Thyroid gland (tissue), 4 donors: ENCODE results near the gene PCBP1. TPM values are rescaled to one million over a fixed set of nuclear protein-coding genes. Genes with fewer than 3 reads are reported as not detected.
"Not testable (repeated sequence)": the region's sequence is repeated elsewhere in the genome, so short reads cannot be mapped to it uniquely, and the experiment has no call there.

ENCODE experiments used
- DNase-seq, 2 donors: peaks; one replicate each; pipeline ENCODE4 v3.0.0-alpha.2; 2019
- H3K27ac ChIP-seq, 3 donors: fragments of 200-600 bp; sonication (generic); 1 replicate in 2 of 3; 2 replicates in 1 of 3; pipeline ENCODE4 v1.5.1; 2016 to 2019; ENCODE audit warnings: mild to moderate bottlenecking in 1 of 3, moderate library complexity in 1 of 3
- H3K27me3 ChIP-seq: fragments of 200-600 bp; sonication (generic); one replicate; pipeline ENCODE4 v1.5.1; 2019
- H3K36me3 ChIP-seq, 2 donors: fragments of 200-600 bp; sonication (generic); one replicate each; pipeline ENCODE4 v1.5.1; 2016 to 2019
- H3K4me1 ChIP-seq, 2 donors: fragments of 200-600 bp; sonication (generic); one replicate each; pipeline ENCODE4 v1.5.1; 2017 to 2019
- H3K4me3 ChIP-seq, 3 donors: fragments of 200-600 bp; sonication (generic); replicated peaks in 1 of 3; 1 replicate in 2 of 3; 2 replicates in 1 of 3; pipeline ENCODE4 v1.5.1; 2016; ENCODE audit warnings: mild to moderate bottlenecking in 1 of 3
- H3K9me3 ChIP-seq: fragments of 200-600 bp; sonication (generic); one replicate; pipeline ENCODE4 v1.5.1; 2017
- CTCF ChIP-seq, 6 experiments: fragments of 200-600 bp in 3 of 6; fragments of 450-650 bp in 3 of 6; sonication (generic) in 3 of 6; IDR thresholded peaks; one replicate each; pipeline ENCODE4 v1.5.1; 2016 to 2019; ENCODE audit warnings: antibody characterized with exemption in 6 of 6, mild to moderate bottlenecking in 2 of 6, inconsistent platforms in 1 of 6, moderate library complexity in 1 of 6
- POLR2A ChIP-seq, 2 donors: fragments of 450-650 bp; IDR thresholded peaks; one replicate each; pipeline ENCODE4 v1.6.1; 2017; ENCODE audit warnings: antibody characterized with exemption in 2 of 2, mild to moderate bottlenecking in 2 of 2, moderate library complexity in 1 of 2
- WGBS, 2 donors: methylation state at CpG; one replicate each; pipeline ENCODE4 v1.1.5; 2017; 5-methylcytosine and 5-hydroxymethylcytosine counted together
- intact Hi-C: fragments of 100-400 bp; cut with DNase I; formaldehyde crosslinking; loops from one replicate; pipeline ENCODE4 v1.15.1; 2023
- total RNA-seq, 4 donors: library from RNA; depleted of rRNA; stranded (reverse); fragments of >200 nt; gene quantifications; one replicate each; pipeline ENCODE4 v1.2.3, GENCODE V29; 2016

PCBP1 gene
- total RNA-seq, 4 donors from 2014 or later = 165 to 215 (median 195) TPM

DNA sequence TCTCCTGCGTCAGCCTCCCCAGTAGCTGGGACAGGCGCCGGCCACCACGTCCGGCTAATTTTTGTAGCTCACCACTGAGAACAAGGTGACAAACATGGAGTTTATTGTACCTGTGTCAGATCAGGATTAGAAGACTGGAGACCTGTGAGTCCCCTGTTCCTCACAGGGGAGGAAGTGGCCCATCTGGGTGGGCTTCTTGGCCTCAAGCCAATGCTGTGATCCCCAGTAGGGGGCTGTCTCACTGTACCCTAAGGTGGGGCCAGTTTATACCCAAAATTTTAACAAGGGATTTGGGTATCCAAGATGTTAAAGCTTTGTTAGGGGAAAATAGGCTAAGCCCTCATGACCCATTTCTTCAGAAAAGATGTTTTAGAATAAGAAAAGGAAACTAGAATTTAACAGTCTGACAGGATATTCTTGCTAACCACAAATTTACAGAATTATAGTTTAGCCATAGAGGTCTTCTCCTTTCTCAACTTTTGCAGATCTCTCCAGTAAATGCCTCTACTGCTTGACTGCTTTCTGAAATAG, 16.3 kb downstream of the PCBP1 start:
- H3K27ac ChIP-seq = peak overlapping the region in 1 of 3 donors; percentile 2
- TF ChIP-seq CTCF (IDR thresholded peaks at IDR 0.05) (no peak), POLR2A (IDR thresholded peaks at IDR 0.05) (no peak)
- no peak overlapping the region for H3K4me3 ChIP-seq
- intact Hi-C loops = no loop called here
- no peaks in the 10 kb centered on the region for H3K27me3 ChIP-seq
- WGBS, 2 donors = 91 to 92% methylated on average over 5 of the region's 5 CpGs
- DNase-seq = no peak
- no peaks in the 10 kb centered on the region for H3K9me3 ChIP-seq
- H3K36me3 ChIP-seq = no peaks in the 10 kb centered on the region
- H3K4me1 ChIP-seq = peaks cover 5 to 11% of the 10 kb centered on the region in 2 donors

DNA sequence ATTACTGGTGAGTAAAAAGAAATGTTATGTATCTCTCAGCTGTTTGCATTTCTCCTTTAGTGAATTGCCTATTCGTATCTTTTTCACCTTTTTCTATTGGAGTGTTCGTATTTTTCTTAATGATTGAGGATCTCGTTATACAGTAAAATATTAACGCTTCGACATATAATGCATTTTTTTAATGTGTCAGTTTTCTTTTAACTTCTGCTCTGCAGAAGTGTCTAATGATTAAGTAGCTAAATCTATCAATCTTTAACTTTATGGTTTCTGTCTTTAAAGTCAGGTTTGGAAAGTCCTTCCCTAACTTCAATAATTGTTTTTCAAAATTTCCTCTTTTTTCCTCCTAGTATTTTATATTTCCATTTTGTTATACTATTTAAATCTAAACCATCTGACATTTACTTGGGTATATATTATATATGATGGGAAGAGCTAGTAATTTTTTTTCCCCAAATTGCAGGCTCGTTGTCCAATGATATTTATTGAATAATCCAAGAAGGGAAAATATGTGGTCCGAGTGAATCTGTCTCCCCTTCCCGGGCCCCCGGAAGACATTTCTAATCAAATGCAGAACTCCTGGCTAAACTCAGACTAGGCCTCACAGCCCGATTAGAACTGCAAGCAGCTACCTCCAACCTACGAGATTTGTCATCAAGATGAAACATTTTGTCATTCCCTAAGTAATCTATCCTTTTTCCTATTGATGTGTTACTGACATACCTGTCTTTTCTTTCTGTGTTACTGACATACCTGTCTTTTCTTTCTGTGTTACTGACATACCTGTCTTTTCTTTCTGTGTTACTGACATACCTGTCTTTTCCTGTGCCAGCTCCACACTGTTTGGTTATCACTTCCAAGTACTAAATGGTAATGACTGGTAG, 17.2 kb downstream of the PCBP1 start:
- 49 to 55% methylated on average over 11 of the region's 11 CpGs for WGBS, 2 donors
- Histone ChIP-seq H3K4me3 (no peak overlapping the region), H3K27ac (peak overlapping the region in 1 of 3 donors; percentile 11), H3K9me3 (no peaks in the 10 kb centered on the region), H3K27me3 (no peaks in the 10 kb centered on the region), H3K4me1 (peaks cover 5 to 20% of the 10 kb centered on the region in 2 donors), H3K36me3 (no peaks in the 10 kb centered on the region)
- peak in 1 of 2 donors; percentile 45 for DNase-seq
- TF ChIP-seq POLR2A (IDR thresholded peaks at IDR 0.05) (no peak), CTCF (IDR thresholded peaks at IDR 0.05) (no peak)
- intact Hi-C loops = no loop called here

DNA sequence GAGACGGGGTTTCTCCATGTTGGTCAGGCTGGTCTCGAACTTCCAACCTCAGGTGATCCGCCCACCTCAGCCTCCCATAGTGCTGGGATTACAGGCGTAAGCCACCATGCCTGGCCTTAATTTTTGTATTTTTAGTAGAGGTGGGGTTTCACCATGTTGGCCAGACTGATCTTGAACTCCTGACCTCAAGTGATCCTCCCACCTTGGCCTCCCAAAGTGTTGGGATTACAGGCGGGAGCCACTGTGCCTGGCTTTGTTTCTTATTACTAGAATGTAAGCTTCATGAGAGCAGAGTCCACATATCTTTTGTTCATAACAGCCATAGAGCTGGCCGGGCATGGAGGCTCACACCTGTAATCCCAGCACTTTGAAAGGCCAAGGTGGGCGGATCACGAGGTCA, 18.9 kb downstream of the PCBP1 start:
- peak in 1 of 2 donors; percentile 1 for DNase-seq
- H3K4me3 ChIP-seq, H3K36me3 ChIP-seq, H3K27ac ChIP-seq, H3K9me3 ChIP-seq, H3K27me3 ChIP-seq, intact Hi-C loops: not testable (repeated sequence)
- H3K4me1 ChIP-seq = peaks cover 5 to 23% of the 10 kb centered on the region in 2 donors
- WGBS, 2 donors = 96 to 99% methylated on average over 8 of the region's 8 CpGs

GRCh38 chr2:70110397-70110796, 23.1 kb downstream of the PCBP1 start:
- H3K27ac ChIP-seq, DNase-seq: not testable (repeated sequence)
- H3K4me1 ChIP-seq = peaks cover 3 to 38% of the 10 kb centered on the region in 2 donors

DNA sequence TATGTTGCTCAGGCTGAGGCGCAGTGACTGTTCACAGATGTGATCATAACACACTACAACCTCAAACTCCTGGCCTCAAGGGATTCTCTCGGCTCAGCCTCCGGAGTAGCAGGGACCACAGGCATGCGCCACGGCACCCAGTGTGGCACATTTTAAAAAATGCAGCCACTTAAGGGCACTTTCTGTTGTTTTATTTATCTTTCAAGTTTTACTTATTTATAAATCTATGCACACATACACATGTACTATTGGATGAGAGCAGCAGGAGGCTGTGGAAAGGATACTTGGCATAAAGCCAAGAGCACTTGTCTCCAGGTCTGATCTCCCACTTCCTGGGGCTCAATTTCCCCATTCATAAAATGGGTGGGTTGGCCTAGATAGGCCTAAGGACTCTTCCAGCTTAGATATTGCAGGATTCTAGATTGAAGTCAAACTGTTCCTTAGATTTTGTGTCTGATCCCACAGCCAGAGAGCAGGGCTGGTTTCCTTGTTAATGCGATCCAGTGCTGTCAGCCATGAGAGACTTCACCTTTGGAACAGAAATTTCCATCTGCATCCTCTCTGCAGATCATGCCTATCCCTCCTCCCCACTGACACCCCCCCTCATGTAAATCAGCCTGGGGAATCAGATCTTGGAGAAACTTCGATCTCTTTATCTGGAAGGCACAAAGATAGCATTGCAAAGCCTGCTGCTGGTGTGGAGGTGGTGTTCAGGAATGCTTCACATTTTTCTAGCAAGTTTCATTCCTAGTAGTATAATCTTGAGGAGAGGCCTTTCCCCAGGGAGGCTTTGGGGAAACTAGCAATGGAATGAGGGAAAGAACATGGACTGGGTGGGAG, 24.7 kb downstream of the PCBP1 start:
- TF ChIP-seq CTCF (IDR thresholded peaks at IDR 0.05) = no peak
- TF ChIP-seq POLR2A (IDR thresholded peaks at IDR 0.05) = no peak
- no peaks in the 10 kb centered on the region for H3K9me3 ChIP-seq
- H3K4me3 ChIP-seq = no peak overlapping the region
- no peaks in the 10 kb centered on the region for H3K27me3 ChIP-seq
- H3K36me3 ChIP-seq = no peaks in the 10 kb centered on the region
- 86 to 89% methylated on average over 7 of the region's 7 CpGs for WGBS, 2 donors
- peaks cover 3 to 48% of the 10 kb centered on the region in 2 donors for H3K4me1 ChIP-seq
- no peak for DNase-seq
- H3K27ac ChIP-seq = no peak overlapping the region
- intact Hi-C loops = no loop called here

More at GRCh38 chr2:70110397-70110796, 23.1 kb downstream of the PCBP1 start:
- H3K9me3 ChIP-seq, H3K36me3 ChIP-seq, H3K27me3 ChIP-seq, intact Hi-C loops, H3K4me3 ChIP-seq: not testable (repeated sequence)
- 88 to 94% methylated on average over 5 of the region's 5 CpGs for WGBS, 2 donors
